Amniotic epithelial cell (primary cell): ENCODE data around the gene EFL1.

Source experiments
- DNase-seq: peaks from one replicate; pipeline ENCODE4 v3.0.0-alpha.2; 2010; ENCODE audit warnings: low read depth

The EFL1 gene

DNA sequence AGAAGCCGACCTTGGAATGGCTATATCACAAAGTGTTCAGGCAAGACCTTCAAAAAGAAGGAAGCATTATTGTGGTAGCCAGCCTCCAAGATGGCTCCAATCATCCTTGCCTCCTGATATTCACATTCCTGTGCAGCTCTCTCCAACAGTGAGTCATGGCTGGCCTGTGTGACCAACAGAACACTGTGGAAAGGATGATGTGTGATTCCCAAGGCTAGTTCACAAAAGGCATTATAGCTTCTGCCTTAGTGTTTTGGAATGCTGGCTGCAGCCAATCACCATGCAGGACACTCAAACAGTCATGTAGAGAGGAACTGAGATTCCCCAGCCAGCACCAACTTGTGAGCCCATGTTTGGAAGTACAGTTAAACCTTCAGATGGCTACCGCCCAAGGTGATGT is 102.6 kb downstream of the EFL1 start:
- peak; percentile 94 for DNase-seq

DNA sequence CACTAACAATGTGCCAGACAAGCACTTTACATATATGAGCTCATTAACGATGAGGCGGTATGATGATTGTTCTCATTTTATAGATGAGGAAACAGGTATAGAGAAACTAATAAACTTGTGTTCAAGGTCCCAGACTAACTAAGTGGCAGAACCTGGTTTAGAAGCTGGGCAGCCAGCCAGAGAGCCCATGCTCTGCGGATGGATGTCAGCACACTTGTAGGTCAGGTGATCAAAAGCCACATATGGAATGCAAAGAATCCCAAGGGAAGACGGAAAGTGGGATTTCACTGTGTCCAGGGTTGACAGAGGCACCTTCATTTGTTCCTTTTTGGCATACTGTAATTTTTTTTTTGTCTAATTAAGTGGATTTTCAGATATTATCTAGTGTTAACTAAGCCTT is 103.7 kb downstream of the EFL1 start:
- peak; percentile 35 for DNase-seq

DNA sequence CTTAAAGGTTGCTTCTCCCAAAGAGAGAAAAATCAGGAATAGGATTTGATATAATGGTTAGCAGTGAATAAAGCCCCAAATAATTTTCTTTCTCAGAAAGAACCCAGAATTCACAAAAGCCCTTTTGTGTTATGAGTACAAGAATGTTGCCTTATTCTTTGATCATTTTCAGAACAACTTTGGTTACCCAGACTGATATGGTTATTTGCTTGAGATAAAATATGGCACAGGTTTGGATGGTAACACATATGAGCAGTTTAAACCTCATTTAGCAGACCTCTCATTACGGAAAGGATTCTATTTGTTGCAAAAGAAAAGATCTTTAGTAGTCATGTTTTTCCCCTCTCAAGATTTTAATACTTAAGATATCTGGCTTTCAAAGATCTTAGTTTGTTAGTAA is 111.9 kb downstream of the EFL1 start:
- DNase-seq, result no peak

DNA sequence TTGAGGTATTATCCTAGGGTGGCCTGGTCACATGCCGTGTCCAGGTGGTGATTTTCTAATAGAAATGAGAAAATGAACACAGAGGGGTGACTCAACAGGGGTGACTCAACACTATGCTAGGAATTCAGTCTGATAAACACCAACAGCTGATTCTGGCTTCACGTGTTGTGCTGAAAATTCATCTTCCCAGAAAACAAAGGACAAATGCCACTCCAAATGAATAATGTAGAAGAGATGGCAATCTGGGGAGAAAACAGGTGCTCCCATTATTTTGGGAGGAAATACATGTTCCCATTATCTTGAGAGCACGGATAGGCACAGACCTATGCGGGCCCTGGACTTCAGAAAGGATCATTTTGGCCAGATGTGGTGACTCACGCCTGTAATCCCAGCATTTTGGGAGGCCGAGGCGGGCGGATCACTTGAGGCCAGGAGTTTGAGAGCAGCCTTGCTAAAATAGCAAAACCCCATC is 115.5 kb downstream of the EFL1 start:
- peak; percentile 82 for DNase-seq

DNA sequence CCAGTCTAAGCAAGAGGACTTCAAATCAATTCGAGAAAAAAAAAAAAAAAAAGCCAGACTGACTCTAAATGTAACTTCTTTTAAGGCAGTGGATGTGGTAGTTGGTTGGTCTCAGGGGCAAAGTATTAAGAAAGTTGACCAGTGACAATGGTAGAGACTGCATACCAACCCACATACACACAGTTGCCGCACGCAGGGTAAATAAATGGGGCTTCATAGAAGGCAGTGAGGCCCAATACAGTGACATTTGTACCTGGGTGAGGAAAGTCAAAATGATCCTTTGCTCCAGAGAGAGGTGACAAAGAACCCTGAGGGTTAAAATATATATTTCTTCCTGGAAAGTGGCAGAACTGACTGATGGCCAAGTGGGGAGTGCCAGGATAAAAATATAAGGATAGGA is 116.0 kb downstream of the EFL1 start:
- DNase-seq, result no peak

DNA sequence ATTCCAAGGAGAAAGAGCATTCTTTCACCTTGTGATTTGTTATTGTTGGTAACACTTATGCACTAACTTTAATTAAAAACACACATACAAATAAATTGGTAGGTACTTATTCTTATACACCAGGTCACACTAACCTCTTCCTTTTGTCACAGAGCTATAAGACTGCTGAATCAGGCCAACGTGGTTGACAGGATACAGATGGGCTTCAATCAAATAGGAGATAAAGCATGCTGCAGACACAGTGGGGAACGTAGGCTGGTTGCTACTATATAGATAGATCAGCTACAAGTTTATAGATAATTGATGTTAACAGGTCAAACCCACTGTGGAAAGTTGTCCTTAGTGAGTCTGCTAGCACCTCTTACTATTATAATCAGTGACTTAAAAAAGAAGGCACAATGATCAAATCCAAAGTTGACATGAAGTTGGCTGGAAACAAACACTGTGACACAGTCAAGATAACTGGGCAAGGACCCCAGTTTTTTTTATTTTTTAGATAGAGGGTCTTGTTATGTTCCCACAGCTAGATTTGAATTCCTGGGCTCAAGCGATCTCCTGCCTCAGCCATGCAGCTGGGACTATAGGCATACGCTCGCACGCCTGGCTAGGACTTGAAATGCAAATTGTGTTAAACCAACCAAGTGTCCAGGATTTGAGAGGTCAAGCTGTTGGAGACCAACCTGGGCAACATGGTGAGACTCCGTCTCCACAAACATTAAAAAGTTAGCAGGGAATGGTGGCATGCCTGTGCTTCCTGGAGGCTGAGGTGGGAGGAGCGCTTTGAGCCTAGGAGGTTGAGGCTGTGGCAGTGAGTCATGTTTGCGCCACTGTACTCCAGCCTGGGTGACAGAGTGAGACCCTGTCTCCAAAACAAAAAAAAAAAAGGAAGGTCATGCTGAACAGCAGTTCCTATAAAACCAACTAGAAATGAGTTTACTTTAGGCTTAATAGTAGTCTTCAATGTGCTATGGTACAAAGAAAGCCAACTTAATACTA is 118.8 kb downstream of the EFL1 start:
- DNase-seq, result no peak

DNA sequence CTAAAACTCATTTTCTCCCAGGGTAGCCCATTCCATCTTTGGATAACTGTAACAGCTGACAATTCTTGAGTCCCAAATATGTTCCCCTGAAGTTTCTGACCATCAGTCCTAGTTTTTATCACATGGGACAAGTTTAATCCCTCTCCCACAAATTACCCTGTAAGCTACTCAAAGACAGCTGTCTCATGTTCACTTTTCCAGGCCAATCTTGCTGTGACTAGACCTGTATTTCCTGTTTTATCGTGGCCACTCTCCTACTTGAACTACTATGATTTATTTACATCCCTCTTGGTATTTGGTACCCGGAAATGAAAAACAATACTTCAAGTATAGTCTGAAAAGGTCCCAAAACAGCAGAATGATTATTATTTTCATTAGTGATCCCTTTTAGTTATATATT is 121.6 kb downstream of the EFL1 start:
- DNase-seq, result no peak

DNA sequence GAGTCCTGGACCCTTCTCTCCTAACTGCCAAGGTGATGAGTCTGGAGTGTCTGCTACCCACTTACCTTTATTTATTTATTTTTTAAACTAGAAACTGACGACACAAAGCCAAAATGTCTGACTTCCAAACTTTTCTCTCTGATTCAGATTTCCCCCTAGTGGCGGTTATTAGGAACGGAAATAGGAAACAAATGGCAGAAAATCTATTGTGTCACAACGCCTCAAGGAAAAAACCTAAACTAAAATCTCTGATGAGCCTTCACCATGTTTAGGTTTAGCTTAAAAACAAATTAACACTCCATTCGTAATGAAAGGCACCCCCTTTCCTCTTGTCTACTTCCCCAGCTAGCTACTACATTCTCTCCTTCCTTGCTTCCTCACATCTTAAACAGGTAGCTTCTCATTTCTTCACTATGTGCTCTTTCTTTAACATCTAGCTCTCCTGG is 122.7 kb downstream of the EFL1 start:
- DNase-seq, result peak; percentile 47

DNA sequence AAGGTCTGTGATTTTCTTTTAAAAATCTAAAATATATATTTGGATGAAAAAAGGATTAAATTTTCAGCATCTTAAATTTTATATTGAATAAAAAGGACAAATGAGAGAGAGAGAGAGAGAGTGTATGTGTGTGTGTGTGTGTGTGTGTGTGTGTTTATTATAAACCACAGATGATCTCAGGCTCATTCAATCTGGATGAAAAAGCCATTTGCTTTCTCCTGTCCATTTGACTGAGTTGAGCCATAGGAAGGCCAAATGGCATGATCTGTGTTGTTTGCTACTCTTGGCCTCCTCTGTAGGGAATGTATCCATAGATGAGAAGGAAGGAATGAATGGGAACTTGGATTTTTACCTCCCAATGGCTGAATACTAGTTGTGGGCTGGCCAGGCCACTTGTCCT is 124.2 kb downstream of the EFL1 start:
- DNase-seq, result no peak

DNA sequence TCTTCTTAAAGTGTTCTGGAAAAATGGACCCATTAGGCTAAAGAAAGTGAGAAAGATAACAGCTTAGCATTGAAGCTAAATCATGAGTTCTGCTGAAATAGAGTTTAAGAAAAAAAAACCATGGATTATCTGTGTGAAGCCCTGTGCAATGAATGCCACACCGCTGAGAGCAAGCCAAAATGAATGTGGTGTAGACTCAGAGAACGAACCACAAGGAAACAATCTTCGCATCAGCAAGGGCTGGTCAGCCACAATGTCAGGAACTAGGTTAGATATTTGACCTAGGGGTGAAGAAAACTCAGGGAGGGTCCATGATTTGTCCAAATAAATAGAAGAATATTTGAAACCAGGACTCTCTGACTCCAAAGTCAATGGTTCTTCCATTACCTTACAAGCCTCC is 125.3 kb downstream of the EFL1 start:
- peak; percentile 73 for DNase-seq

DNA sequence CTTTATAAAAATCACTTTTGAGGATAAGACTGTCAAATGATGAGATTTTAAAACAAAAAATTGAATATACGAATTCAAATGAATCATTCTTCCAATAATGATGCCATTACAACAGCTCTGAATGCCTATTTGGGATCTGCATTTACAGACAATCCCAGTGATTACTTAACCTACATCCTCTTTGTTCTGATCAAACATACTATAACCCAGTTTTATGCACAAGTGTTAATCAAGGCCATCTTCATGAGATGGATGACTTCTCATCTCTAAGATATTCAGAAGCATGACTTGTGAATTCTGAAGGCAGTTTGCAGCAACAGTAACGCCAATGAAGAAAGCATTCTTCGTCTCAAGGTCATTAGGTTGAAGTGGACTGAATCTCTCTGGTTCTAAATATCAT is 126.4 kb downstream of the EFL1 start:
- peak; percentile 47 for DNase-seq

DNA sequence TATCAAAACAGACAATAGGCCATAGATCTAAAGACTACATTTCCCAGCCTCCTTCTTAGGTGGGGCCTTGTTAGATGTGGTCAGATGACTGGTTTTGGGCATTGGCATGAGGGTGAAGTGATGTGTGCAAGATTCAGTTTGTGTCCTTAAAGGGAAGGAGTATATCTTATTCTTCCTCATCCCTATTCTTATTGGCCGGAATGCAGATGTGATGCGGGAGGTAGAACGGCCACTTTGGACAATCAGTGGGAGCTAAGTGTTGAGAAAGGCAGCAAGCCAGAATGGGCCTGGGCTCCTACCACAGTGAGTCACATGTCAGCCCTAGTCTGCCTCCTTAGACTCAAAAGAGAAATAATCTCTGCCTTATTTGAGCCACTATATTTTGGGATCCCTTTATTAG is 126.9 kb downstream of the EFL1 start:
- peak; percentile 53 for DNase-seq

DNA sequence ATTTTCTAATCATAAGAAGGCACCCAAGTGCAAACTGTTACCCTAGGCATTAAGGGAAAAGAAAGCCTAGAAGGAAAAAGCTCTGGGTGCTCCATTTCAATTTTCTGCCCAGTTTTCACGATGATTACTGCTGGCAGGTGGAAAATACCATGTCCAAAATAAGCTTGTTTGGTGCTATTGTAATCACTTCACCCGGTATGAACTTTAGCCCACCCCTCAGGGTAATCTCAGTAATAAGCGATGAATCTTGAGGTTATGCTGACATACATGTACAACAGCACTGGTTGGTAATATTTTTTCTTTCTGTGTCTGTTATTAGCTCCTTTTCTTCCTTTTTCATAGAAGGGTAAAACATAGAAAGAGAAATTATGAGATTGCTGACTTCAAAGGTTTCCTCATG is 128.1 kb downstream of the EFL1 start:
- no peak for DNase-seq

DNA sequence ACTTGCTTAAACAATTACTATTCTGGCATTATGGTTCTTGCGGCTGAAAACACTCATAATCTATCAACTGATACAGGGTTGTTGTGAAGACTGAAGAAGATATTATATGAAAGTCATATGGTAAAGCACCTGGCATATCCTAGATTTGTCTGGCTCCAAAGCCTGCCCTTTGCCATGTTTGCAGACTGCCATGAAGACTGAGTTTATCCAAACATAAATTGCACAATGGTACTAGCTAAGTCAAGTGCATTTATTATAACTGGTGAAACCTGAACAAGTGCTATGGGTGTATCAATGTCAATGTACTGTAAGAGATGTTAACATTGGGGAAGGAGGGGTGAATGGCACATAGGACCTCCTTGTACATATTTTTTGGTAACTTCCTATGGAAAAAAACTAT is 129.3 kb downstream of the EFL1 start:
- no peak for DNase-seq

DNA sequence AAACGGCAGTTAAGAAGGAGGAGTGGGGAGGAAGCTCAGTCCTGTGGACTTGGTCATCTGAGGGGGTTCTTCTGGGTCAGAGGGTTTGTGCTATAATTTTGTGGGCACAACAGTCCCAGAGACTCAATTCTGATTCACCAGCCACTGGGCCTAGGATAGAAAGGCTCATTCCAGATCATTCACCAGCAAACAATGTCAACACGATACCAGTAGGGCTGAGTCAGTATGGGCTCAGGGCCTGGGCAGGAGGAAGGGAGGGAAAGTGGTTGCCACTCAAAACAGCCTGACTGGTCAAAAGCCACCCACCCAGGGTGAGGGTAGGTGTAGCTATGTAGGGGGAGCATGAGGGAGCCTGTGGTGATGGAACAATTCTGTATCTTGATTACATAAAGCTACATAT is 129.8 kb downstream of the EFL1 start:
- peak; percentile 90 for DNase-seq

DNA sequence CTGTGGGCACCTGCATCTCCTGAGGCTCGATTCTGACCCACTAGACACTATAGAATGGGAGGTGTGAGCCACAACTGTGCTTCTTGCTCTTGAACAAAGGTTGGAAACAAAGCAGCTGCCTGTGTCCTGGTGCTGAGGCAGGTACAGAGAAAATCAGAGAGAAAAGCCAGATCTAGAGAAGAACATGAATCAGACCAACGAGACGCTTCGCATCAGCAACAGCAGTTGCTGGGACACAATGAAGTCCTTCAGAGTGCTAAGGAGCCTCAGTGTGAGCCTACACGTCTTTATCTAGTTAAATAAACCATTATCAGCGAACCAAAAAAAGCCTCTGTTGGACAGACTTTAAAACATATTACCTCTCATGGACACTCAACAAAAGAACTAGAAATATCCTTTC is 130.4 kb downstream of the EFL1 start:
- peak; percentile 27 for DNase-seq

DNA sequence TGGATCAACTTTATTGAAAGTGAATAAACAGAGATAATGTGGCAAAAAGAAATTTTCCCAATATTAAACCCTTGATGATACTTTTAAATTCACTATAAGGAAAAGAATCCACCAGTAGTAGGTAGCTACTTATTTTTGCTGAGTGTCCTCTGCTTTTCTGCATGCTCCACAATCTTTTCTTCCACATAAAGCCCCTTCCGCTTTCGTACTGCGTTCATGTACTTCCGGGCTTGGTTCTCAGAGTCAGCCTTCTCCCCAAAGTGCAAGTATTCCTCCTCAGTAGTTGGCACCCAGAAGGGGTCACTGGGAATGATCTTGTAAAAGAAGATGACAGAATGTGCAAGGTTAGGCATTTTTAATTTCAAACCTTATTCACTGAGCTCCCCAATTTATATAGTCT is 132.3 kb downstream of the EFL1 start:
- DNase-seq, result no peak

DNA sequence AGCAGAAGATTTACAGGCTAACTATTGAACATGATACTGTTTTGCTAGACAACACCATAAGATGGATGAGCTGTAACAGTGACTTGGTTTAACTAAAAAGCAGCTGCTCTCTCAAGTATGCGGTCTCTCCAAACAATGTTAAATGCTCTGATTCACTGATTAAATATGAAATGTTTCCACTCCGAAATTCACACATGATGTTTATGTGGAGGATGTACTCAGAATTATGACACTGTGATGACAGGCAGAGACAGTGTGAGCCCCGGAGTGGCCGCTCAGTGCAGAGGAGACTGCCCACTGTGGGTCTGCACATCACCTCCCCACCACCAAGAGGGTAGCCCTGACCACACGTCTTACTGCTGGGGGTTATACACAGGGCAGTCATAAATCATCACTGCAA is 132.8 kb downstream of the EFL1 start:
- DNase-seq, result peak; percentile 96

DNA sequence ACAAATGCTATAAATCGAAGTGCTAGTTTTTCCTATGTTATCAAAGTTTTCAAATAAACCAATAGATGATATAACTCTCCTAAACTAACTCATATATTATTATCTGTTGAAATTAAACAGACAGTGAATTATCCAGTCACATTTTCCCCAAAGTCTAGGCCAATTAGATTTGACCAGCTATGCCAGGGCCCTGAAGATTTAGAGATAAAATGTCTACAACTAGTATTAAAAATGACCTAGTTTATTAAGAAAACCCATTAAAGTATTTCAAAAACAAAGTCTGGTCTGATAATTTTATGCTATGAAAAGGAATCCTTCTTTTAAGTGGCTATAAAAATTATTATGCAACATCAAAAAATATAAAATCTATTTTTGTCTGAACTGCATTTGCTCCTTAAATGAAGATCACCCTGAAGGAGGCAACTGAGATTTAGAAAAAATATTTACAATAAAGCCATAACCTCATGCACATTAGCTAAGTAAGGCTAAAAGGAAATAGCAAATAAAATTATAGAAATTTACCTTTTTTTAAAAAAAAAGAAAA is 133.3 kb downstream of the EFL1 start:
- DNase-seq, result no peak

DNA sequence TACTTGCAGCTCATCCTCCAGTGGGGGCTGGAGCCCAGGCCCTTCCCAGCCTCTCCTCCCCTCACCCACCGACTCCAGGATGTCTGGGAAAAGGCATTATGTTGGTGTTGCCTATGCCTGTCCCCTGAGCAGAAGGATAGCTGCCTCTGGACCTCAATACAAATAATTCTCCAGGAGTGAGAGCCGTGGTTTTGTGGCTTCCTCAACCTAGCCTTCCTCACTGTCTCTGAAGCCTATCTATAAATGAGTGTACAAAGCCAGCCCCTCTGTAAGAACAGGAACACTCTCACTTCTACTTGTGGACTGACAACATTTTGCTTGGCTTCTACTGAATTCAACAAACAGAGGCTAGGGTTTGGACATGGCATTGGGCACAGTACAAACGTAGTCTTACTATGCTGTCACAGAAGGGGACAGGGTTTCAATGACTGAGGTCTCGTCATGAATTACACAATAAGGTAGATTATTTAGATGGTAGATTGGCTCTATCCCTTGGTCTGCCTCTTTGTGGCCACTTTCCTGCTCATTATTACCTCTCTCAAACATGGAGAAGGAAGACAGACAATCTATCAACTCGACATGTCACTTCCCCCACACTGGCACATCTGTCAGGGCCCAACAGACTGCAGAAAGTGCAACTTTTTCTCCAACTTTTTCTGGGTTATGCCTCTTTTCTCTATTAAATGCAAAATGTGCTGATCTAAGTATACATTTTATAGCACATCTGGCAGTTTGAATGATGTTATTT is 134.0 kb downstream of the EFL1 start:
- DNase-seq, result peak; percentile 49

DNA sequence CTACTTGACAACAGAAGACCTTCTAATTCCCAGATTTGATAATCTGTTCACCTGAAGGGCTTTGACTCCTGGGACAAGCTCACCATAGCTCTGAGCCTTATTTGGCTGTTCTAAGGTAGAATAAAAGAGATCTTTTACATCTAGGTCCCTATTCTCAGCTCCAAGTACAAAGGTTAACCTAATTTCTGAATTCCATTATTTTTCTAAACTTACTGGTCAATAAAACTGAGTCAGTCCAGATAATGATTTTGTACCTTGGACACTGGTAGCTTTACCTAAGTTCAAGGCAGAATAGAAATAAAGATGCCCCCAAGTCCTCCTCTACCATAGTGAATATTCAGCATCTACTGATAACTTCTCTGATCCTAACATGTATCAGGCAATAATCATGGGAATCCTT is 135.0 kb downstream of the EFL1 start:
- DNase-seq, result no peak

DNA sequence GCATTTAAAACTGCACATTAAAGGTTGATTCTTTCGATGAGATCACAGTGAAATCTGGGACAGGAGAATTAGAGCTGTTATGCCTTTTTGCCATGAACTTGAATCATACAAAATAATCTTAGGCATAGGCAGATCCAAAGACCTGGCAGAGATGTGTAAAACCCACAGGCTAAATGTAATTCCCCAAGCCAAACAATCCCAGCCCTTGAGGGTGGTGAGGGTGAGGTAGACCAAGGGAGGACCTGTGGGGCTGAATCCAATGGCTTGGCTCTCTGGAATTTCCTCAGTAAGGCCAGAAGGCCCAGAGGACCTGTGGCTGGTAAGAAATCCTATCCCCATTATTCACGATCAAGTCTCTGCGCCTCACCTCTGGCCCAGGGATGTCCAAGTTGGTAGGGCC is 136.2 kb downstream of the EFL1 start:
- no peak for DNase-seq
